Activated CD8-positive, alpha-beta memory T cell treated with anti-CD3 and anti-CD28 coated beads, Interleukin-2, amount 50 U/mL, for 1 hour (primary cell): Measurements from ENCODE around the gene SCRN1.

Source experiments
- DNase-seq: peaks from one replicate; pipeline ENCODE4 v3.0.0-alpha.2; 2020; ENCODE audit errors: extremely low read depth

The SCRN1 gene

DNA sequence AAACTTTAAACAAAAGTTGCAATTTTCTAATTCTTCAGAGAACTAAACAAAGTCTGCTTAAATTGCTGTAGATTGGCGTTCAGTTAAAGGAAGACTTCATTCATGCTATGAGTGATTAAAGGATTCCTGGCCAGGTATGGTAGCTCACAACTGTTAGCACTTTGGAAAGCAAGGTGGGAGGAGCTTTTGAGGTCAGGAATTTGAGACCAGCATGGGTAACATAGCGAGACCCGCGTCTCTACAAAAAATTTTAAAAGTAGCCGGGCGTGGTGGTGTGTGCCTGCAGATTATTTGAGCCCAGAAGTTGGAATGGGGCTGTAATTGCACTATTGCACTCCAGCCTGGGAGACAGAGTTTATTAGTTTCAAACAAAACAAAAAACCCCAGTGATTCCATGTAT is 13.5 kb upstream of the SCRN1 start:
- DNase-seq, result no peak

DNA sequence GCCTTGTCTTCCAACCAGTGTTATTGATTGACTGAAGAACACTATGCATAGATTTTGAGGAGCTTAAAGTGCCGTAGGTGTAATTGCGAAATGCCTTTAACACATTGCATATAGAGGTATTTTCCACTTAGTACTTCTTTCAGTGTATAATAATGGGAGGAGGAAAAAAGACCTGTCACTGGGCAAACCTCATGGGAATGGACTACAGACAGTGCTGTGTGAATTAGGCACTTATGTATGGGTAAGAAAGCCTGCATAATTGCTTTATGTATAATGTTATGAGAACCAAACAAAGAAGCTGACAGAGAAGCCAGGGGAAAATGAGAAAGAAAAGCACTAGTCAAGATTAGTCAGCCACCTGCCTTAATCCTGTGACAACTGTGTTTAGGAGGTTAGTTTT is 12.4 kb upstream of the SCRN1 start:
- no peak for DNase-seq

DNA sequence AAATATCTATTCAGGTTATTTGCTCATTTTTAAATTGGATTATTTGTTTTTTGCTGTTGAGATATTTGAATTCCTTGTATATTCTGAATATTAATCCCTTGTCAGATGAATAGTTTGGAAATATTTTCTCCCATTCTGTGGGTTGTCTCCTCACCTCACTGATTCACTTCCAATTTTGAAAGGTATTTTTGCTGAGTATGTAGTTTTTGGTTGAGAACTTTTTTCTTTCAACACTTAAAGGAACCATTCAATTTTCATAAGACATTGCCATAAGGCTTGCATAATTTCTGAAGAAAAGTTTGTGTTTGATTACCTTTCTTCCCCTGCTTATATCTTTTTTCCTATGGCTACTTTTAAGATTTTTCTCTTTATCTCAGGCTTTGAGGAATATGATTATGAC is 8.9 kb upstream of the SCRN1 start:
- DNase-seq, result no peak

DNA sequence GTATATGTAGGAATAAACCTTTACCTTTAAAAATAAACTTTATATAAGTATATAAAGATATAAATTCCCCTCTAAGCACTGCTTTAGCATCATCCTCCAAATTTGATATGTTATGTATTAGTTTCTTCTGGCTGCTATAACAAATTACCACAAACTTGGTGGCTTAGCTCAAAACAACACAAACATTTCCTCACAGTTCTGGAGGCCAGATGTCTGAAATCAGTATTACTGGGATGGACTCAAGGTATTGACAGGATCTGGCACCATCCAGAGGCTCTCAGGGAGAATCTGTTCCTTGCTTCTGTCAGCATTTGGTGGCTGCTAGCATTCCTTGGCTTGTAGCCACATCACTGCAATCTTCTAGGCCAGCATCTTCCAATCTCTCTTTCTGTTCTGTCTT is 6.7 kb upstream of the SCRN1 start:
- DNase-seq, result no peak

DNA sequence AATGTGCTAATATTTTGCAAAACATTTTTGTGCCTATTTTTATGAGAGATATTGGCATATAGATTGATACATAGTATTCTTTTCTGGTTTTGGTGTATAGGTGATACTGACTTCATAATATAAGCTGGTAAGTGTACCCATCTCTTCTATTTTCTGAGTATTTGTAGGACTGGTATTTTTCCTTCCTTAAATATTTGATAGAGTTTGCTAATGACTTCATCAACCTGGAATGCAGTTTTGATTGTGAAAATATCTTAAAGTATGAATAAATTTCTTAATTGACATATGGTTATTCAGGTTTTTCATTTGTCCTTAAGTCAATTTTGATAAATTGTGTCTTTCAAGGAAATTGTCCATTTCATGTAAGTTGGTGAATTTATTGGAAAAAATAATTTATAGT is 6.1 kb upstream of the SCRN1 start:
- DNase-seq, result no peak

DNA sequence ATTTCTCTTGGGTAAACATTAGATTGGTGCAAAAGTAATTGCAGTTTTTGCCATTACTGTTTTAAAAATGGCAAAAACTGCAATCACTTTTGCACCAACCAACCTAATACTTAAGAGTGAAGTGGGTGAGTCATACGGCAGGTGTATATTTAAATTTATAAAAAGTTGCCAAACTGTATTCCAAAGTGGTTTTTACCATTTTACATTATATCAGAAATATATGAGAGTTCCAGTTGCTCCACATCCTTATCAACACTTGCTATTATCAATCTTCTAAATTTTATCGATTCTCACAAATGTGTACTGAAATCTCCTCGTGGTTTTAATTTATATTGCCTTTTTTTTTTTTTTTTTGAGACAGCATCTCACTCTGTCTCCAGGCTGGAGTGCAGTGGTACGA is 3.5 kb upstream of the SCRN1 start:
- DNase-seq, result no peak

DNA sequence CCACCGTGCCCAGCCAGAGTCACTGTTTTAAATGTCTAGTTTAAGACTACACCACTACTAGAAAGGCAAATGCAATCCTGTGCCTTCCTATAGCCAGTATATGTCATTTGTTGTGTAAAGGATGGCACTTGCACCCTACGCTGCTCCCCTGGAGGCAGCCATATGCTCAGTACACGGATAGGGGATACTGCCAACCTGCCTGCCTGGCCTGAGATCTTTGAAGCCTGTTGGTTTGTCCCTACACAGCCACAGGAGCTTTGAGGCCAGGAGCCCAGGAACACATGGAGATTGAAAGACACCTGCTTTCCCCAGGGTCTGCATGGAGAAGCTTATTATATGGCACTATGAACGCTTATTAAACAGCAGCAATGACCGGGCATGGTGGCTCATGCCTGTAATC is 2.3 kb upstream of the SCRN1 start:
- no peak for DNase-seq

DNA sequence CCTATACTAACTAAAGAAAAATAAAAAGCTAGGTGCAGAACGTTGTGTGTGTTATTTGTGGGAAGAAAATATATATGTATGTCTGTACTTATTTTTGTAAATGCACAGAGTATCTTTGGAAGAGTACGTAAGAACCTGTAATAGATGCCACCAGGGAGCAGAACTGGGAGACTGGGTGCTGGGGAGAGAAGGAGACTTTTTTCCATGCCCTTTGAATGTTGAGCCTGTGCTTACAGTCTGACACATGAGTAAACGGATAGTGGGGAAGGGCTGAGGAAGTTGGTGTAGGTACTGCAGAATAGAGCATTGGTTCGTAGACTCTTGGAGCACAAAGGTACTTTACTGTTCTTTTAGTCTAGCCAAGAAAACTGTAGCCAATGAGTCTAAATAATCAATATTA is 1.3 kb upstream of the SCRN1 start:
- no peak for DNase-seq

DNA sequence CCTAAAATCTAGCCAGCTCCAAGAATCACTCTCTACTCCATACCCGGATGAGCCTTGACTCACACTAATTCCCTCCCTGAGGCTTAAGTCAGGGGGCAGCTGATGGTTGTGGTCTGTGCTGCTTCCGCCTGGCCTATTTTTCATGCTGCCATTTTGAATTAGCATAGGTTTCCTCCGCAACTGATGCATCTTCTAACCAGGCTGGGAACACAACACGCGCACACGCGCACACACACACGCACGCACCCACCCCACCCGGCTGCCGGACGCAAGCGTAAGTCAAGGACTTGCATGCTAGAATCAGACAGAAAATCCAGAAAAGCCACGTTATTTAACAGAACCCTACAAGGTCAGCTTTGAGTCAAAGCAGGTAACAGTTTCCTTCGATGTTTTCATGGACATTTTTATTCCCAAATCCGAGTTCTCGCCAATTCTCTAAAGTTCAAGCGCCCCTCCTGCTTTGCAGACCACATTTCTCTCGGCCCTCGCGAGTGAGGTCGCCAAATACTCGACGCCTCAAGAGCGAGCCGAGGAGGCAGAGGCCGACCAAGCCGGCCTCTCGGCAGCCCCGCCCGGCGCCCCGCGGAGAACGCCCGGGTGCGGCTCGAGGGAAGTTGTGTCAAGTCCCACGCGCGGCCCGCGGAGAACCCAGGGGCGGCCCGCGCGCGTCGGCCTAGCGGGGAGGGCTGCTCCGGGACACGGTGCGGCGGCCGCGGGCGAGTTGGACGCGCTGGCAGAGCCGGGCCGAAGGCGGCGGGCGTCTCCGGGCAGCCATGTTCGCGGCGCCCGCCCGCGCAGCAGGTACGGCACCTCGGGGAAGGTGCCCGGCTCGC is 961 bp downstream of the SCRN1 start:
- no peak for DNase-seq

DNA sequence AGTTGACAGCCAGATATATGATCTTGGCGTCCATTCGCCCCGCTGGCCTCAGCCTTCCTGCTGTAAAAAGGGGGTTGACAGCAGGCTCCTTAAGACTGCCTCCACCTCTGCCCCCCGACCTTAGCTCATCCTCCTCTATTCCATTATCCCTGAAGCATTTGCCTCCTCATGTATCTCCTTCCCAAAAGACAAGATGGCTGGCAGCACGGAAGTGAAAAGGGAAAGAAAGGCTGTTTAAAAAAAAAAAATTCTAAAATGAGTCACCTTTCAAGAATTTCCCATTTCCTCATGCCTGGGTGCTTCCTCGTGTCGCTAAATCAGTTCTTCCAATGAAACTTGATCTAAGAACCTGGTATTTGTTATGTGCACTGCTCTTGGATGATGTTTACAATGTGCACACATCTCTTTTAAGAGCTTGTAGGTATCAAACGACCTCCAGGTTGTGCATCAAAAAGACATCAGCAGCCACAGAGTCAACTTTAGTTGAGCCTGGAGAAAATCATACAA is 1.7 kb downstream of the SCRN1 start:
- DNase-seq, result no peak

DNA sequence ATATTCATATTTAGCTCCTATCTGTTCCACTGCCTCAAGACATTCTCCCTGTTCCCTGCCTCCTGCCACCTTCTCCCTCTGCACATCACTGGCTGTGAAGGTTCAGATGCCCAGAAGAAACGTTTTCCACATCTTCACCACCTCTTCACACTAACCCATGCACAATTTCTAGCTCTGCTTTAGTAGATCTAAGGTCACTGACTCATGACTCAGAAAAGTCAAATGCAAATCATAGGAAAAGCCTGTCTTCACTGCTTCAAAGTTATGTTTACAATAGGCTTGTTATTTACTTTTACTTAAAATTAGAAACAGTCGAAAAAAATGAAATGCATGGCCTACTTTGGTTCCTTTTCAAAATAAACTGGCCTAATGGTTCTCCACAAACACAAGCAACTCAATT is 2.5 kb downstream of the SCRN1 start:
- DNase-seq, result no peak

DNA sequence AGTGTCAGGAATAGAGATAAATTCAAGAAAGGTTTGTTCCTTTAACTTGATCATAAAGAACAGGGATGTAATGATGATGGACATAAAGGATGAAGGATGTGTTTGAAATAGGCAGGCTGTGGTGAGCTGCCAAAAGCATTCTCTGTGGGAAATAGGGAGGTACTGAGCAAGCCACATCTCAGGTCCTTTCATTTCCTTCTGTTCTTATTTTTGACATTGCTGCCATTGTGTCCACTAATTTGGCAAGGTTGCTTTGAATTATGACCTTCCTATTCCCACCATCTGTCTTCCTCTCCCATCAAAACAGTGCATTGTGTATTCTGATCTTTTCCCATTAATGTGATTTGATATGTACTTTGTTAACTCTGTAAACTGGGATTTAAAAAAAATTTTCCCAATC is 9.4 kb downstream of the SCRN1 start:
- no peak for DNase-seq

DNA sequence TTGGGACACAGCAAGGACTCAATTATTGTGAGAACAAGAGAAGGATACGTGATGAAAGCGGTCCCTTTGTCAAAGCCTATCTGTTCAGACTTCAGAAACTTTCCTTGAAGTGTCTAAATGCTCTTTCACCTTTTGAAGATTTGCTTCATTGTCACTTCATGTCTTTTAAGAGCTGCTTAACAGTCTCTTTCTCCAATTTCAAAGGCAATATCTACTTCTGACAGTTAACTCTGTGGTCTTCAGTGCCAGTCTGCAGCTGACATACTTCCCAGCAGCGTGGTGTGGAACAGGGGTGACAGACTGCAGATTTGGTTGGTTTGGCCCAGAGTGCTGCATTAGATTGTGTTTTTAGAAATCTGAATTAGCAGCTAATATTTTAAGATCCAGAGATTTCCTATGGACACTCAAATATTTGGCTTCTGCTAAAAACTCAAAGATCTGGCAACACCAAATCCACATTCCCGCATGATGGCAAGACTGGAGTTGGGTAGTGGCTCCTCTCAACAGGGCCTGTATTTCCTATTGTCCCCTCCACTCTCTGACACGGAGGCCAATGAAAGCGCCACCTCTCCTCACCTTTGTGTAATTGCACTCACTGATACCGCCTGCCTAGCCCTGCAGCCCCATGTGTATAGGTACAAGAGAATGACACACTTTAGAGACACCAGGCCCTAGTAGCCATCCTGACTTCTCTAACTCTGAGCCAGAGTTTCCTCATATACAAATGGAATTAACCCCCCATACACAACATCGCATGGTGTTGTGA is 11.5 kb downstream of the SCRN1 start:
- no peak for DNase-seq

DNA sequence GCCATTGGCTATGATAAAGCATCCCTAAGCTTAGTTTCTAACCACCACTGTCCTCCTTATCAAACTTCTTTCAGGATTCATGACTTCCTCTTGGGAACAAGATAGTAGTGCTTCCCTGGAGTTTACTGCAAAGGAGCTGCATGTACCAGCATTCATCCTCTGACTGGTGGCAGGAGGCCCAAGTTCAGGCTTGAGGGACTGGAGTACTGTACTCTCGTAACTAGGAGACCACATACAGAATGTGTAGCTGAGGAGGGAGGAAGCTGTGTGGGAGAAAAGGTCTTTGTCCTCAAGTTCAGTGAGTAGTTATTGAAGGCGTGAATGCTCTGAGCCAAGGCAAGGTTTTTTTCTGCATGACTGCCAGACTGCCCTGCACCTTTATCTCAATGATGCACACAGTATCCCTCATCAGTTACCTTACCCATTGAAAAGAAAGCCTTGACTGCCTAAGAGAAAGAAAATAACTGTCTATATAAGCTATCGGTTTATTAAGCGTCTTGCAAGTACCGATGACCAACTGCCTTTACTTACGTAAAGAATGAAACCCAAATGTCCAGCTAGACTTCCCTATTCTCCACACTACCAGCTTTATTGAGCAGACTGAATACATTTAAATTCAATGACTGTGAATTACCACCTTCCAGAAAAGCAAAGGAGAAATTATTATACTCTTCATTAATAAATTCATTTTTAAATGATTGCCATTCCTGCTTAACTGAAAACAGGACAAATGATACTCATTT is 12.8 kb downstream of the SCRN1 start:
- DNase-seq, result no peak

DNA sequence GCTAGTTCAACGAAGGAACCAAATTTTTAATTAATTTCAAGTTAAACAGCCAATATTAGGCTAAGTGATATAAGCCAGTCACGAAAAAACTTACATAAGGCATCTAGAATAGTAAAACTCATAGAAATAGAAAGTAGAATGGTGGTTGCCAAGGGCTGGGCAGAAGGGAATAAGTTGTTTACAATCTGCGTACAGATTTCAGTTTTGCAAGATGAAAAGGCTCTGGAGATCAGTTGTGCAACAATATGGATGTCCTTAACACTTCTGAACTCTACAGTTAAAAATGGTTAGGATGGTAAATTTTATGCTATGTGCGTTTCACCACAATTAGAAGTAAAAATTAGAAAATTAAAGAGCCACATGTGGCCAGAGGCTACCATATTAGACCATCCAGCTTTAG is 13.3 kb downstream of the SCRN1 start:
- DNase-seq, result no peak

DNA sequence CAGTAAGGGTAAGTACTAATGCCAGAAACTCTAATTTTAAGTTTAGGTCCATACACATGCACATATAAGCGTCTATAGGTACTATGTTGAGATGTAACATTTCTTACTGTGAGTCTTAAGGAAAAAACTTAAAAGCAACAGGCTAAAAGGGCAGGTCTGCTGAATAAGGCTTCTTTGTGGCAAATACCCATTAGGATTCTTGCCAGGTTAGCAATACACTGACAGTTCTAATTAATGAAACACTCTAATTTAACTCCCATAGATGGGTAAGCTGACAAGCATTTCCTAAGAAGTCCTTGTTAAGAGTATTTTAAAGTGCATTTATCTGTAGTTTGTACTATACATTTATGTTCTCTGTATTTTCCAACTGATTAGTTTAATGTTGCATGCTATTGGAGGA is 14.0 kb downstream of the SCRN1 start:
- DNase-seq, result no peak

DNA sequence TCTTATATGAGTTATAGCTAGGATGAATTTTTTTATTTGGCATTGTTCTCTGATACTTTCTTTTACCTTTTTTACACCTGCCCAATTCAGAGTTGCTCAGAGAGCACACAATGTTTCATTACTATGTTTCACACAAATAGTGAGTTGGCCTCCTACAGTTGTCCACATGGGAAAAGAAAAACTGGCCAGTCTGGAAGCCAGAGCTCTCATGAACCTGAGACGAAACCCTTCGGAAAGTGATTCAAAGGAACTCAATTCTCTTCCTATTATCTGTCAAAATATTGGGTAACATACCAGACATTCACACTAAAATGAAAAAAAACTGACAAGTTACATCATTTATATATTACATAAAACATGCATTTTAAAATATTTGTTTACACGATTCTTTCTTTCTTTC is 15.3 kb downstream of the SCRN1 start:
- no peak for DNase-seq

DNA sequence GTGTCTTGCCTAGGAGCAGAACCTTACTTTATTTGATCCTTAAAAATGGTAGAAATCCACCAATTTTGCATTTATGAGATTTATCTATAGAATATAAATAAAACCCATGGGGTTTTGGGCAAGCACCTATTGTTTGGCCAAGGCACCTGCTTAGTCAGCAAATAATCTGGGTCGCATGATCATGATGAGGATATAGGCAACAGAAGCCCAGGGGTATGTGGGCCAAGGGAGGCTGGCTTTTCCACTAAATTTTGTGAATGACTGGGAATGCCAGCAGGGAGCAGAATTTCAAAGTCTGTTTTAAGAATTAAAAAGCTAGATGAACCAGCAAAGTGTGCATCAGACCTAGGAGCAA is 17.3 kb downstream of the SCRN1 start:
- no peak for DNase-seq

DNA sequence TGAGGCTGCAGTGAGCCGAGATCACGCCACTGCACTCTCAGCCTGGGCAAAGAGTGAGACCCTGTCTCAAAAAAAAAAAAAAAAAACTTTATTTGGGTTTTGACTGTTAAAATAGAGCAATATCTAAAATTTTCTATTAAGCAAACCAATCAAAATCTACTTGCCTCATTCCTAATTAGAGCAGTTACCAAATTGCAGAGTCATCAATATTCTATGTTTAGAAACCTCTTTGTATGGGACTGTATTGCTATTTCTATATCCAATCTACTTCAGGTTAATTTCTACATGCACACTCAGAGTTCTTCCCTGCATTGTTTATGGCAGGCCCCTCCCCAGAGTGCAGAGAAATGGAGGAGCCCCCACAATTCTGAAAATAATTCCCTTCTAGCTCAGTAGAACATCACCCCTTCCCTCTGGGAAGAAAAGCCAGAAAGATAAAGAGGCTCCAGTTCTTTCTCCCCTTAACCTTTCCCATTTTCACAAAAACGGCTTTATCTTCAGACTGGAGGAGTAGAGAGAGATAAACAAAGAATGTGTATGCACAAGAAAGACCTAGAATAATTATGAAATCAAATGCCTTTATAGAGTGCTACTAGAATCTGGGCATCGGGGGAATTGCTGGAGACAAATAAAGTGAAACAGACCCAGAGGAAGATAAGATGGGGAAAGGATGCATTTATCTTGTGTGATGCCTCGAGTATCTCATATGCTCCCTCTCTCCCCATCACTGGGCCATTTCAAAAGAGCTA is 17.9 kb downstream of the SCRN1 start:
- no peak for DNase-seq

DNA sequence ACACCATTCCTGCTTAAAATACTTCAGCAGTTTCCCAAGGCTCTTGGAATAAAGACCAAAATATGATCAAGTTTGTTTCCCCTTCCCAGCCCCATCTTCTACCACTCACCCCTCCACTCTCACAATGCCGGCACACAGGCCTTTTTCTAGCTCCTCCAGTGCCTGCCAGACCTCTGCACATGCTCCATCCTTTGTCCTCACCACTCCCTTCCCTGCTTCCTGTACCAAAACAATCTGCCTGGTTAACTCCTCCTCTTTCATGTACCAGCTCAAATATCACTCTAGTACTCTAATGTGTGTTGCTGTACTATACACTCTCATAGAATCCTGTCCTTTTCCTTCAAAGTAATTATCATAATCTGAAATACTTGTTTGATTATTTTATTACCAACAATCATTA is 19.4 kb downstream of the SCRN1 start:
- no peak for DNase-seq

DNA sequence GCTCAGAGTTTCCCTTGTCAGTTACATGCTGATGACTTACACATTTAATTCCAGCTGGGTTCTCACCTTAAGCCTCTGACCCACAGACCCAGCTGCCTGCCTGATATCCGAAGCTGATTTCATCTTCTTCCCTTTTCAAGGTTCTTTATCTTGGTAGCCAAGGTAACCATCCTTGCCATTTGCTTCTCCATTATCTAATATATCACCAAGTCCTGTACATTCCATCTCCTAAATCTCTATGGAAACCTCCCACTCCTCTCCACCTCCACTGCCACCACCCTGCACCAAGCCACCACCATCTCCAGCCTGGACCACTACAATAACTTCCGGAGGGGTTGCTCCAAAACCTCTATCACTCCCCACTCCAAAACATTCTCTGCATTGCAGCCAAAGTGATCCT is 19.9 kb downstream of the SCRN1 start:
- no peak for DNase-seq
